Esophagus muscularis mucosa (tissue), 4 donors: ENCODE results near the gene CLIC4. TPM values are rescaled to one million over a fixed set of nuclear protein-coding genes. Genes with fewer than 3 reads are reported as not detected.
"Not testable (repeated sequence)": the region's sequence is repeated elsewhere in the genome, so short reads cannot be mapped to it uniquely, and the experiment has no call there.

Experiments used
- DNase-seq: peaks from one replicate; pipeline ENCODE4 v3.0.0-alpha.2; 2017; ENCODE audit errors: extremely low spot score
- H3K27ac ChIP-seq, 4 donors: fragments of 200-600 bp; sonication (generic); replicated peaks in 1 of 4; 1 replicate in 3 of 4; 2 replicates in 1 of 4; pipeline ENCODE4 v1.5.1; 2016 to 2019; ENCODE audit warnings: mild to moderate bottlenecking in 1 of 4
- H3K27me3 ChIP-seq, 4 donors: fragments of 200-600 bp; sonication (generic); one replicate each; pipeline versions ENCODE4 v1.5.1 to v1.6.0; 2016 to 2019
- H3K36me3 ChIP-seq, 4 donors: fragments of 200-600 bp; sonication (generic); one replicate each; pipeline ENCODE4 v1.5.1; 2016 to 2019
- H3K4me1 ChIP-seq, 4 donors: fragments of 200-600 bp; sonication (generic); one replicate each; pipeline ENCODE4 v1.5.1; 2016 to 2019
- H3K4me3 ChIP-seq, 4 donors: fragments of 200-600 bp; sonication (generic); 1 replicate in 2 of 4; 2 replicates in 2 of 4; pipeline ENCODE4 v1.5.1; 2016 to 2019; ENCODE audit warnings: mild to moderate bottlenecking in 4 of 4, moderate library complexity in 1 of 4
- H3K9me3 ChIP-seq, 4 donors: fragments of 200-600 bp; sonication (generic); 1 replicate in 3 of 4; 2 replicates in 1 of 4; pipeline ENCODE4 v1.5.1; 2016 to 2019
- EP300 ChIP-seq: sonication (generic); formaldehyde crosslinking; IDR thresholded peaks from one replicate; pipeline ENCODE4 v1.6.1; 2017; ENCODE audit warnings: antibody characterized with exemption
- POLR2A ChIP-seq: fragments of 450-650 bp; IDR thresholded peaks from one replicate; pipeline ENCODE4 v1.6.1; 2017; ENCODE audit warnings: antibody characterized with exemption, moderate library complexity, mild to moderate bottlenecking, low read depth
- POLR2AphosphoS5 ChIP-seq, 2 donors: sonication (generic); formaldehyde crosslinking; IDR thresholded peaks; one replicate each; pipeline ENCODE4 v1.6.1; 2017; ENCODE audit warnings: antibody characterized with exemption in 2 of 2
- WGBS: methylation state at CpG from one replicate; pipeline ENCODE4 v1.1.5; 2018; 5-methylcytosine and 5-hydroxymethylcytosine counted together
- intact Hi-C: fragments of 100-400 bp; cut with DNase I; formaldehyde crosslinking; loops from one replicate; pipeline ENCODE4 v1.15.1; 2023
- total RNA-seq, 4 donors: library from RNA; depleted of rRNA; stranded (reverse); fragments of >200 nt; gene quantifications; one replicate each; pipeline versions ENCODE4 v1.1.0 to v1.2.1, GENCODE V29; 2016
- TF ChIP-seq, protein P1 (sequence below), 3 experiments: fragments of 200-600 bp in 2 of 3; fragments of 450-650 bp in 1 of 3; sonication (generic) in 2 of 3; IDR thresholded peaks; one replicate each; pipeline ENCODE4 v1.5.1; 2017 to 2019; ENCODE audit warnings: antibody characterized with exemption in 3 of 3, mild to moderate bottlenecking in 2 of 3, moderate library complexity in 1 of 3

CLIC4 gene
- total RNA-seq, 4 donors from 2014 or later, result 375 to 606 (median 595) TPM

DNA sequence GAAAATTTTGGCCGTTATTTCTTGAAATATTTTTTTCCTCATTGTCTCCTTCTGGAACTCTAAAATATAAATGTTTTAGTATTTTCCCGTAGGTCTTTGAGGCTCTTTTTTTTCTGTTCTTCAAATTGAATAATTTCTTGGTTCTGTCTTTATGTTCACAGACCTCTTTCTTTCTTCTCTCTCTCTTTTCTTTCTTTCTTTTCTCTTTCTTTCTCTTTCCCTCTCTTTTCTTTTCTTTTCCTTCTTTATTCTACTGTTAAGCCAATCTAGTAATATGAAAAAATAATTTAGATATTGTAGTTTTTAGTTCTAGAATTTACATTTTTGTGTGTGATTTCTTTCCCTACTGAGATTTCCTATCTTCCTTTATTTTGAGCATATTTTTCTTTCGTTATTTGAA is 30.1 kb downstream of the CLIC4 start:
- H3K36me3 ChIP-seq, result peaks cover 0 to 3% (median 0%) of the 10 kb centered on the region in 4 donors
- intact Hi-C loops, result no loop called here
- no peaks in the 10 kb centered on the region for H3K9me3 ChIP-seq
- peak overlapping the region in 2 of 4 donors; percentile 2 to 59 for H3K27ac ChIP-seq
- DNase-seq, result no peak
- H3K4me1 ChIP-seq, result peaks cover 43 to 92% (median 83%) of the 10 kb centered on the region in 4 donors
- no peaks in the 10 kb centered on the region for H3K27me3 ChIP-seq
- no peak overlapping the region for H3K4me3 ChIP-seq
- 80% methylated on average over 3 of the region's 3 CpGs for WGBS
- TF ChIP-seq POLR2AphosphoS5 (IDR thresholded peaks at IDR 0.05), result no peak
- TF ChIP-seq, protein P1, sequence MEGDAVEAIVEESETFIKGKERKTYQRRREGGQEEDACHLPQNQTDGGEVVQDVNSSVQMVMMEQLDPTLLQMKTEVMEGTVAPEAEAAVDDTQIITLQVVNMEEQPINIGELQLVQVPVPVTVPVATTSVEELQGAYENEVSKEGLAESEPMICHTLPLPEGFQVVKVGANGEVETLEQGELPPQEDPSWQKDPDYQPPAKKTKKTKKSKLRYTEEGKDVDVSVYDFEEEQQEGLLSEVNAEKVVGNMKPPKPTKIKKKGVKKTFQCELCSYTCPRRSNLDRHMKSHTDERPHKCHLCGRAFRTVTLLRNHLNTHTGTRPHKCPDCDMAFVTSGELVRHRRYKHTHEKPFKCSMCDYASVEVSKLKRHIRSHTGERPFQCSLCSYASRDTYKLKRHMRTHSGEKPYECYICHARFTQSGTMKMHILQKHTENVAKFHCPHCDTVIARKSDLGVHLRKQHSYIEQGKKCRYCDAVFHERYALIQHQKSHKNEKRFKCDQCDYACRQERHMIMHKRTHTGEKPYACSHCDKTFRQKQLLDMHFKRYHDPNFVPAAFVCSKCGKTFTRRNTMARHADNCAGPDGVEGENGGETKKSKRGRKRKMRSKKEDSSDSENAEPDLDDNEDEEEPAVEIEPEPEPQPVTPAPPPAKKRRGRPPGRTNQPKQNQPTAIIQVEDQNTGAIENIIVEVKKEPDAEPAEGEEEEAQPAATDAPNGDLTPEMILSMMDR (IDR thresholded peaks at IDR 0.05), result no peak

DNA sequence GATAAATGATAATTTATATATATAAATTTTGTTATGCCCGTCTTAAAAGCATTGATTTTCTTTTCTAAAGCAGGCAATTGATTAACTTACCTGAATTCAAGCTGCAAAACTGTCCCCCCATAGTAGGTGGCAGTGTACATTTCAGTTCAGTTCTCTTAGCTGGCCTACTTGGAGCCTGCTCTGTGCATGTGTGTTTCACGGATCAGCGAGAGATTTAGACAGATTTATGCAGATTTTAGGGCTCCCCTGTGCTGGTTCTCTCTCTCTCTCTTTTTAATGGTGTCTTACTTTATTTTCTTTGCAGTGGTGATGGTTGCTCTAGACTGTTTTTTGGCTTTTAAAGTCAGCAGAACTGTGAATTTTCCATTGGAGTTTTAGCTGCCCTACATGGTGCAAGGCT is 30.7 kb downstream of the CLIC4 start:
- Histone ChIP-seq H3K9me3 (no peaks in the 10 kb centered on the region), H3K27me3 (no peaks in the 10 kb centered on the region), H3K27ac (peak overlapping the region in 3 of 4 donors; percentile 20 to 59 (median 34)), H3K4me3 (no peak overlapping the region), H3K4me1 (peaks cover 38 to 90% (median 83%) of the 10 kb centered on the region in 4 donors), H3K36me3 (peaks cover 0 to 3% (median 0%) of the 10 kb centered on the region in 4 donors)
- no peak for TF ChIP-seq POLR2AphosphoS5 (IDR thresholded peaks at IDR 0.05)
- intact Hi-C loops, result no loop called here
- 85% methylated on average over 3 of the region's 3 CpGs for WGBS
- DNase-seq, result no peak

- Histone ChIP-seq H3K27me3 (no peaks in the 10 kb centered on the region), H3K4me3 (no peak overlapping the region), H3K9me3 (no peaks in the 10 kb centered on the region), H3K27ac (peak overlapping the region in 3 of 4 donors; percentile 15 to 59 (median 20)), H3K4me1 (peaks cover 30 to 88% (median 78%) of the 10 kb centered on the region in 4 donors), H3K36me3 (peaks cover 0 to 3% (median 0%) of the 10 kb centered on the region in 4 donors)
- no peak for DNase-seq
- 86% methylated on average over 8 of the region's 8 CpGs for WGBS
- TF ChIP-seq POLR2AphosphoS5 (IDR thresholded peaks at IDR 0.05), result no peak
- no peak for TF ChIP-seq EP300
- TF ChIP-seq, protein P1 (IDR thresholded peaks at IDR 0.05), result no peak
- TF ChIP-seq POLR2A, result no peak
- intact Hi-C loops, result no loop called here
Measured at GRCh38 chr1:24776821-24777220, 31.6 kb downstream of the CLIC4 start.

DNA sequence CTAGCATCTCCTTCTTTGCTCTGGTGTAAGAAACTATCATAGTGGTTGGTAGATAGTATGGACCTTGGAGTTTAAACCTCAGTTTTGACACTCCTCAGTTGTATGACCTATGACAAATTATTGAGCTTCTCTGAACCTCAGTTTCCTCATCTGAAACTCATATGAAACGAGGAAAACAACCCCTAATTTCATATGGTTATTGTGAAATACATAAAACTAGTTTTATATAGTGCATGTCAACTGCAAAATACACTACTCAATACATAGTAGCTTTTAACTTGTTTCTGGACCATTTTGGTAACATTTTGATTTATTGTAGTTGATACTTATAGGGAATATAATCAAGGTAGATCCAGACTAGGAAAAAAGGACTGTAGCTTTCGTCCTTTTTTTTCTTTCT is 32.9 kb downstream of the CLIC4 start:
- no peak for TF ChIP-seq POLR2AphosphoS5 (IDR thresholded peaks at IDR 0.05)
- TF ChIP-seq, protein P1 (IDR thresholded peaks at IDR 0.05), result no peak
- no peak for TF ChIP-seq EP300
- no peak for TF ChIP-seq POLR2A
- Histone ChIP-seq H3K9me3 (no peaks in the 10 kb centered on the region), H3K27ac (peak overlapping the region; percentile 8 to 59 (median 34)), H3K27me3 (no peaks in the 10 kb centered on the region), H3K4me1 (peaks cover 24 to 85% (median 76%) of the 10 kb centered on the region in 4 donors), H3K4me3 (no peak overlapping the region), H3K36me3 (peaks cover 0 to 3% (median 0%) of the 10 kb centered on the region in 4 donors)
- 75% methylated on average over 2 of the region's 2 CpGs for WGBS
- DNase-seq, result no peak
- intact Hi-C loops, result no loop called here

DNA sequence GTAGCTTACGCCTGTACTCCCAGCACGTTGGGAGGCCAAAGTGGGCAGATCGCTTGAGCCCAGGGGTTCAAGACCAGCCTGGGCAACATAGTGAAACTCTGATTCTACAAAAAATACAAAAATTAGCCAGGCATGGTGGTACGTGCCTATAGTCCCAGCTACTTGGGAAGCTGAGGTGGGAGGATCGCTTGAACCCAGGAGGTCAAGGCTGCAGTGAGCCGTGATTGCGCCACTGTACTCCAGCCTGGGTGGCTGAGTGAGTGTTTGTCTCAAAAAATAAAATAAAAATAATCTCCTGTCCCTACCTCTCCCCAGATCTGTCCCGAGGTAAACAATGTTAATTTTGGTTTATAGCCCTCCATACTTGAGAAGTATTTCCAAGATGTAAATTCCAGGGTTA is 34.0 kb downstream of the CLIC4 start:
- DNase-seq, H3K4me3 ChIP-seq, H3K27me3 ChIP-seq, H3K9me3 ChIP-seq, H3K36me3 ChIP-seq, intact Hi-C loops: not testable (repeated sequence)
- WGBS, result 86% methylated on average over 8 of the region's 8 CpGs
- Histone ChIP-seq H3K27ac (peak overlapping the region; percentile 12 to 59 (median 41)), H3K4me1 (peaks cover 23 to 85% (median 78%) of the 10 kb centered on the region in 4 donors)
